NCI-H82 treated with DMSO at 0.1 percent for 48 hours (cell line): Measurements from ENCODE around the gene PLXDC2.
"Not testable (repeated sequence)": the region's sequence is repeated elsewhere in the genome, so short reads cannot be mapped to it uniquely, and the experiment has no call there.

Experiments
- DNase-seq: peaks from one replicate; lab custom pipeline; 2025; ENCODE audit not compliant: unreplicated experiment; lab: John Stamatoyannopoulos, UW

Gene PLXDC2

DNA sequence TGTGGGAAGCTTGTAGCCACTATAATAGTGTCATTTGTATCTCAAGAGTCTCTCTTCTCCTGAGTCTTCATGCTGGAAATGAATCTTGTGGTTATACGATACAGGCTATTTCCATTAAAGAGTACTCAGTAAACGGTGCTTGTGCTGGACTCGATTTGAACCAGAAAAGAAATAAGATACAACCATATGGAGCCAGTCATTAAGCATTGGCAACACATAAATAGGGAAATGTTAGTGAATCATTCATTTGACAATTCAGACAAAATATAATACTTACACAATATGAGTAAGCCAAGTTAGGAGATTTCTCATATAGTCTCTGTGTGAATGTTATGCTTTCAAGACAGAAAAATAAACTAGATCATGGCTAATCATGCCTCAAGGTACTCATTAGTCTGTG lies 356.8 kb downstream of the PLXDC2 start:
- no peak for DNase-seq

DNA sequence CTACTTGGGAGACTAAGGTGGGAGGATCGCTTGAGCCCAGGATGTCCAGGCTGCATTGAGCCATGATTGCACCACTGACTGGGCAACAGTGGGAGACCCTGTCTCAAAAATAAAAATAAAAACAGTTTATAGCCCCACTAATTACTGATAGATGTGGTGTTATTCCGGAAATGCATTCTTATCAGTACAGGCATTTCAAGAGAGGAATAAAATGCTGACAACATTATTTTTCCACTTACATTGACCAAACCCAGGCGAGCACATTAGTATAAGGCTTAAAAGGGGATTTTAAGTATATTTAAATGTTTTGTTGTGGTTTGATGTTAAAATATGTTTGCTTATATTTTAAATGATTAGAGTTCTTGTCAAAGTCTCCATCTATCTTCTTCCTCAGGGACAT lies 359.5 kb downstream of the PLXDC2 start:
- DNase-seq = no peak

DNA sequence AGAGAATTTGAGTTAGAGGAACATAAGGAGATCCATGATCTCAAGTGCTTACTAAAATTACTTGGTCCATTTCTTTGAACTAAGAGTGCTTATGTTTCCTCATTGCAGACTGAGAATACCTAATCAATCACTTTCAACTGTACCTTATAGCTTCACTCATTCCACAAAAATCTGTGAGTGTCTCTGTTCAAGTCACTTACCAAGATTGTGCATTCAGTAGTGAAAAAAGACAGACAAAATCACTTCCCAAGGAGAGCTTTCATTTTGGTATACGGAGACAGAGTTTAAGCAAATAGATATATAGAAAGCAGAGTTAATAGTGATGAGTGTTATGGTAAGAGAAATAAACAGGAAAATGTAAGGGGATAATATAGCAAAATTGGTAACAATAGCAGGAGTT lies 364.5 kb downstream of the PLXDC2 start:
- no peak for DNase-seq

DNA sequence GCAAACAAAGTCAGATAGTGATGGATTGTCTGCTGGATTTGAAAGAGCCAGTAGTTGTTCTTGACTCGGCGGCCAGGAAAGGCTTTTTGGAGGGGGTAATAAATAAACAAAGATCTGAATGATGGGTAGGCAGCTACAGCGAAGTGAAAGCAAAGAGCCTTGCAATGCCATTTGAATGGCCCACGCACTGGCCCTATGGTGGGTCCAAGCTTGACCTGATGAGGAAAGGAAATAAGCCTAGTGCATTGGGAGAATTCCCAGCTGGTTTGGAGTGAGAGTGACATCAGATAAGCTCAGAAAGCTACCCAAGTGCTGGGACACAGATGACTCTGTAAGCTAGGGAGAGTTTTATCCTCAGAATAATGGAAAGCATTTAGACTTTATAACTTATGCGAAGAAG lies 365.2 kb downstream of the PLXDC2 start:
- no peak for DNase-seq

DNA sequence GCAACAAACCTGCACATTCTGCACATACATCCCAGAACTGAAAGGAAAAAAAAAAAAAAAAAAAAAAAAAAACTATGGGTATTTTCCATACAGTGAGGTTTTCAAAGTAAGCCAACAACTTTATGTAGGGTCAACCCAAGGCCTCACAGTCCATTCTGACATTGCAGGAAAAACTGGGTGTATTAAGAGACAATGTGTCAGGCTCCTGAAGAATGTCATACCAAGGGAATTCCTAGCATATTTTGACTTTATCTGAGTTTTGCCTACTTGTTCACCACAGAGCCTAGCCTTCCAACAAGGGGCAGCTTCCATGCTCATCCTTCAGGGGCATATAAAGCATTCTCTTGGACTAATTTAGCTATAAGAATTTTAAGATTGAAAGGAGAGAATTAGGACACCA lies 368.9 kb downstream of the PLXDC2 start:
- DNase-seq = no peak

DNA sequence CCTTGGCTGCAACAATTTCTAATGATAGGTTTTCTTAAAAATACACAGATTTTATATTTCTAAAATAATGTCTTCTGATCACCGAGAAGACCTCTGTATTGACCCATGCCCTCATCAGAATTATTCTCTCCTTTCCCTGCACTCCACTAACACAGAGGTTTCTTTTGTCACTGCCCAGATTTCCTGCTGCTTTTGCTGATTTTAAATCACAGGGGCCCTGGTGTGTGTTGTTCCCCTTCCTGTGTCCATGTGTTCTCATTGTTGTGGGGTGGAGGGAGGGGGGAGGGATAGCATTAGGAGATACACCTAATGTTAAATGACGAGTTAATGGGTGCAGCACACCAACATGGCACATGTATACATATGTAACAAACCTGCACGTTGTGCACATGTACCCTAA lies 375.2 kb downstream of the PLXDC2 start:
- not testable (repeated sequence) for DNase-seq

DNA sequence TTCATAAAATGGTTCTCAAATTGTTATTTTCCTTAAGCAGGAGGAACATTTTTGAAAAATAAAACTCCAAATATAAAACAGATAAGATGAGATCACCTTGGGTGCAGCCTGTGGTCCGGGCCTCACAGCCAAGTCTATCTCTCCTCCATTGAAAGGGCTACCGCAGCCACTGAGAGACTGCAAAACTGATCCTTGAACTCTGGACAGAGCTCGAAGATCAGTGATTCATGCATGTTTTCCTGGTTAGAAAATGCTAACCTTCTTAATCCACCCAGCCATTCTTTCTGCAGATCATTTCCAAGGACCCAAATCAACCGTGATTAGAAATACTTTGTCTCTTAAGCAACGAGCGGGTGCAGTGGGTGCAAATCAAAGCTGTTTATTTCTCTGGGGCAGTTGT lies 378.8 kb downstream of the PLXDC2 start:
- no peak for DNase-seq

DNA sequence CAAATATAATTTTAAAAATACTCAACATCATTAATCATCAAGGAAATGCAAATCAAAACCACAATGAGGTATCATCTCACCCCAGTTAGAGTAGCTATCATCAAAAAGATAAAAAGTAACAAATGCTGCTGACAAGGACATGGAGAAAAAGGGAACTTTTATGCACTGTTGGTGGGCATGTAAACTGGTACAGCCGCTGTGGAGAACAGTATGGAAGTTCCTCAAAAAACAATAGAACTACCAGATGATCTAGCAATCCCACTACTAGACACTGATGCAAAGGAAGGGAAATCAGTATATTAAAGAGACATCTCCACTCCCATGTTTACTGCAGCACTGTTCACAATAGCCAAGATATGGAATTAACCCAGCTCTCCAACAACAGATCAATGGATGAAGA lies 384.5 kb downstream of the PLXDC2 start:
- DNase-seq = no peak

DNA sequence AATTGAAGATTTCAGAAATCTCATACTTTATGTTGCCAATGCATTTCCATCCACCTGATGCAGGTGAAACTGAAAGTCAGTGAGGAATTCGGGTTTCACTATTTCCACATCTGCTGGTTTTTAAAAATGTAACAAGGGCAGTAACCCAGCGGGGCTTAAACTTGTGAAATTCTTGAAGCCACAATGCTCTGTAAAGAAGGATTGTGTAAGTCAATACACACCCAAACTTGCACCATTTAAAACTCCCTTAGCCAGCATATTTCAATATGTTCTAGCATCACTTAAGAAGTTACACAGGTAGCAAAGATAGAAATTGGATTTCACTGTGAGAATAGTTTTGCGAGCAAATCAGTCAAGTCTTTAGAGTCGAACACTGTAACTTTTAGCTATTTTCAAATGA lies 386.1 kb downstream of the PLXDC2 start:
- DNase-seq = no peak

DNA sequence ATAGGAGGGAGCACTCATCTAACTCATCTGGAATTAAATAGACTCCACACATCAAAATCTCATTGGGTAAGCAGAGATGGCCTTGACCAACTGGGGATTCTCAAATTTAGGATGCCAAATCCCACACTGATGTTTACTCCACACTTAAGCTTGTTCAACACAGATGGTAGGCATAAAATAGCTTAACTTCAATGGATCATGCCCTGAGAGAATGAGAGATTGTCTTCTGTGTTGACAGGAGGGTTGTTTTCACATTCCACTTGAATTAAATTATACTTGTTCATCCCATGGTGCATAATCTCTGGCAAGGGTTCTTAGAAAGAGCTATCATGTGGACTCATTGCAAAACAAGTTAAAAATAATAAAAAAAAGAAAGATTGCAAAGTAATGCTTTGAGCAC lies 391.4 kb downstream of the PLXDC2 start:
- peak; percentile 27 for DNase-seq

DNA sequence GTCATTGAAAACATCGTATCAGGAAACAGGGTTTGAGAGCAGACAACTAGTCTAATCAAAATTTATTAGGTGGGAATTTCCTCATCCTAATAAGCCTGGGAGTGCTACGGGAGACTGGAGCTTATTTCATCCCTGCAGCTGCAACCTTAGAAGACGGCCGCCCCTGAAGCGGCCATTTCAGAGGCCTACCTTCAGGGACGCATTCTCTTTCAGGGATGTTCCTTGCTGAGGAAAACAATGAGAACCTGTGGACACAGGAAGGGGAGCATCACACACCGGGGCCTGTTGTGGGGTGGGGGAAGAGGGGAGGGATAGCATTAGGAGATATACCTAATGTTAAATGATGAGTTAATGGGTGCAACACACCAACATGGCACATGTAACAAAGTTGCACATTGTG lies 392.9 kb downstream of the PLXDC2 start:
- not testable (repeated sequence) for DNase-seq

DNA sequence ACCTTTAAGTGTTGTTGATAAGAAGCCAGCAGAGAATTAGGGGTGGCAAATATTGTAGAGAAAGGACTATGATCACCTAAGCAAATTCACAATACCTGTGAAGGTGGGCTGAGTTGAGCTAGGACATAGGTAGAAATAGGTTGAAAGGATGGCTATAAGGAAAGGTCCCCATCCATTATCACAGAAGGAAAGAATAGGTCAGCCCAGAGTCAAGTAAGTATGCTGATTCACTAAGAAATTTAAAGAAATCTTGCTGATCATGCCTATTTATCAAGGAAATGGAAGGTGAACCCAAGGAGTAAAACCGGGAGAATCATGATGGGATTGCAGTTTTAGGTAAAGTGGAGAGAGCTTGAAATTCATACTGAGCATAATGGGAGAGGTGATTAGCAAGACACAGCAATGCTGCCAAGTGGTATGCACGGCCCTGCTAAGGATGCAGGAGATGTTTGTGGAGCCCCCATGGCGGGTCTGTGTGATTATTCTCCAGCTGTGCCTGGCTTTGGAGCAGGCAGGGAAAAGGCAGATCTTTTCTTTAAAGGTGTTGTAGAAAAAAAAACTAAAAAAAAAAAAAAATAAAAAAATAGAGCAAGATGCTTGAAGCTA lies 399.4 kb downstream of the PLXDC2 start:
- no peak for DNase-seq

DNA sequence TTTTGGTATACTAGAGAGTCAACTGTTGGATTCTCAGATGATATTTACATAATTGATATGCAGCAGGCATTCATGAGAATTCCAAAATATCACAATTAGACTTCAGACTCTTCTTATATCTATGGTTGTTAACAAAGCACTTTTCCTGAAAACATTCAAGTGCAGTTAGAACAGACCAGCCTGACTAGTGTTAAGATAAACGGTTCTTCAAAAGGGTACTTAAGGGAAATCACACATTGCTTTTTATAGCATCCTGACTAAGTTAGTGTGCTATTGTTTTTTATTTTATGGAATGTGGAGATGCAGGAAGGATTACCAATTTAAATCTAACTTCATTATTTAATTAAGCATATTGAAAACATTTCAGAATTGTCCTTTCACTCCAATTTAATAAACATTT lies 405.1 kb downstream of the PLXDC2 start:
- DNase-seq = no peak

DNA sequence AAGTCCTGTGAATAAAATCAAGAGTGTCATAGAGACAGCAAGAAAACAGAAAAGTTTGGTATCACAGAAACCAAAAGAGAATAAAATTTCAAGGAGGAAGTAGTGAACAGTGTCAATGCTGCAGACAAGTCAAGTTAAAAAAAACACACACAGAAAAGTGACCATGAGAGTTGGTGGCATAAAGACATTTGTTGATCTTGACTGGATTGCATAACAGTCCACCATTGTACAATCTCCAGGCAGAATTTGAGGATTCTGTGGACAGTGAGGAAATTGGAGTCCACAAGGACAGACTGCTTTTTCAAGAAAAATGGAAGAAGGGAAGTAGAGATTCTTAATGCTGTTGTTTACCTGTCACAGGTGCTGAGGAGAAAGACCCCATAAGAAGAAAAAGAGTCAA lies 412.5 kb downstream of the PLXDC2 start:
- no peak for DNase-seq

DNA sequence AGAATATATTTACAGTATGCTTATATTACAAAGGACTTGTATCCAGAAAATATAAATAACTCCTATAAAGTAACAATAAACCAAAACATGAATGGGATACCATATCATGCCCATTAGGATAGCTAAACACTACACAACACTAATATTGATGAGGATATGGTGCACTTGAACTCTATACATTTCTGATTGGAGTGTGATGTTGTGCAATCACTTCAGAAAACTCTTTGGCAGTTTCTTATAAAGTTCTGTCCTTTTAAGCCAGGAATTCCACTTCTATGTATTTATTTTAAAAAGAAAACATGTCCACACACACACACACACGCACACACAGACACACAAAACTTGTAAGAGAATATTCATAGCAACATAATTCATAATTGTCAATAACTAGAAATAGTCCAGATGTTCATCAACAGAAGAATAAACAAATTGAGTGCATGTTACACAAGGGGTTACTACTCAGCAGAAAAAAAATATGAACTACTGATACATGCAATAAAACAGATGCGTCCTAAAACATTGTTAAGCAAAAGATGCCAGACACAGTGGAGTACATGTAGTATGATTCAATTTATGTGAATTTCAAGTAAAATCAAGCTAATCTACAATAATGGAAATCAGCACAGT lies 416.0 kb downstream of the PLXDC2 start:
- no peak for DNase-seq

DNA sequence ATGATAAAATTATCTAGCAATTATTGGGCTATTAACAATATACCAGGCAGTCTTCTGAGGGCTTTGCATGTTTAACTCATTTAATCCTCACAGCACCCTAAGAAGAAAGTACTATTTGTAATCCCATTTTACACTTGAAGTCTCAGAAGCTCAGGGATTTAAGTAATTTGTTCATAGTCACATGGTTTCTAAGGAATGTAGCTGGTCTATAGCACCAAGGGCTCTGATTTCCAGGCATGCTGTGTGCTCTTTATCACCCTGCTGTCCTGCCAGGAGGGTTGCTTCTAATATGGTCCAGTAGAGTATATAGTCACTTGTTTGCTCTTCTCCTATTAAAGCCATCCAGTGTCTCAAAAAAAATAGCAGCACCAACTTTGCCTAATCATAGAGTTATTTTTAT lies 417.2 kb downstream of the PLXDC2 start:
- DNase-seq = peak; percentile 72

DNA sequence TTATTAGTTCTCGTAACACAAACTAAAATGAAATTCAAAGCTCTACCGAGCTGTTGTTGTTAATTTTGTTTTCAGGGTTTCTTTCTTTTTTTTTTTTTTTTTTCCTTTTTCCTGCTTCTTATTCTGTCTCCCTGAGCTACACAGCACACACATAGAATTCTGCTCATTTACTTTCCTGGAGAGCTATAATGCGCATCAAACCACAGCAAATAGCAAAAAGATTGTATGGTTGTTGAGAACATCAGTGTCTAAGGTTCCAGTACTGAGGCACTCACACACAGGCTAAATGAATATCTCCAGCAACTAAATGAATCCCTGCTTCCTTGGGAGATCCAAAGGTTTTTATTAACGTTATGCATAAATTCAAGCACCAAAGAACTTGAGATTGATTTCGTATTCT lies 418.3 kb downstream of the PLXDC2 start:
- no peak for DNase-seq

DNA sequence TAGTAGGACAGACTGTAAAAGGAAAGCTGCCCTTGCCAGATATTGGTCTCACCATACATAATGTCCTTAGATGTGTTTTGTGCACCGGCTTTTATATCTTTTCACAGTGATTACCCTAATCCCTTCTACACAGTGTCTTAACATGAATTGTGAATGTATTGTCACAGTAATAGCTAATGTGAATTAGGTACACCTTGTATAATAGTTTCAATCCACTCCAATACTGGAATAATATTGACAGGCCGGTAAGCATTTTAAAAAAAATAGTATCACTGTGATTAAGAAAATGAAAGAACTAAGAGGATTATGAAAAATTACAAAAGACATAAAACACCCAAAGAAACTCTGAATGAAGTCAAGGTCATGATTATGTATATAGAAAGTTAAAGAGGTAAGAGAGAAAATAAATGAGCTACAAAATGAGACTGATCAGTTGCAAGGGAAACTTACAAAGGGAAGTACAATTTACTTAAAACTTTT lies 420.9 kb downstream of the PLXDC2 start:
- no peak for DNase-seq

DNA sequence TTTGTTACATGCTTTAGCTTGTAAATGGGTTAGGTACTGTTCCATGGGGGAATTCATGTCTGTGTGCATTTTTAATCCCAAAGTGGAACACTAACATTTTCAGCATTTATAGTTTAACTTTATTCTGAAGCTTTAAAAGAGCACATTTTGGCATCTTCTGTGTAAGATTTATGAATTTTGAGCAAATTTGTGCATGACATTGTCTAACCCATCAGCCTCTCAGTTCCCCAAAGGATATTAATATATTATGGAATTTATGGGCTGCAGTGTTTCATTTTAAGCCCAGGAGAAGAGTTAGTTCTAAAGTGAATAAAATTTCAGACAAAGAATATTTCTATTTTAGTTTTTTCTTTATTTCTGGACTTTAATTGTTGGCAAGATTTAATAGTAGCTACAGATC lies 421.4 kb downstream of the PLXDC2 start:
- no peak for DNase-seq

DNA sequence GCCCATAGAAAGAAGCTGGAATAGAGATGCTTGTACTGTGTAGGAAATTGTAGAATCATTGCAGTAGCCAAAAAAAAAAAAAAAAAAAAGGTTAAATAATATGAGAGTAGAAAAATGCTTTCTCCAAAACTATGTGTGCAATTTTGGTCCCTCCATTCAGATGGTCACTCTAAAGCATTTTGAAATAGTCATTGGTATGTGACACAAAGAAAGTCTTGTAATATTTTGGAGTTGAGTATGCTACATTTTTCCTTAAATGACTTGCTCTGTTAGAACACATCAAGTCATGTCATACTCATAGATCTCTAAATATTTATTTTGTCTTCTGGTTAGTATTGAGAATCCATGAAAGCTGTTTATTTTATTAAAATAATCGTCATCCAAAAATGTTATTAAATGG lies 424.4 kb downstream of the PLXDC2 start:
- DNase-seq = no peak

DNA sequence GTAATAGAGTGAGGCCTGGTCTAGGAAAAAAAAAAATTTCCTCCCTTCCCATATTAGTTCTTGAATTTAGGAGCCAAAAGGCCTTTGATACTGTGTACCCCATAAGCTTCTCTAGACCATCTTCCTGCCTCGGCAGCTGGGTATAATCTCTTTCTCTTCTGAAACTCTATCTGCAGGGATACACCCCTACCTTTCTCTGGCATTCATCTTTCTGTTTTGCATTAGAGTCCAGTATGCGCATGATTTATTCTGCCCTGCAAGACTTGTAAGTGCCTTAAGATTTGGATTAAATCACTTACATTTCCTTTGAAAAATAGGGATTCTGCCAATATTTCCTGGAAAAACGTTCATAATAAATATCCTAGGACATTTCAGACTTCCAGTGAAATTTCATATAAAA lies 431.2 kb downstream of the PLXDC2 start:
- no peak for DNase-seq

DNA sequence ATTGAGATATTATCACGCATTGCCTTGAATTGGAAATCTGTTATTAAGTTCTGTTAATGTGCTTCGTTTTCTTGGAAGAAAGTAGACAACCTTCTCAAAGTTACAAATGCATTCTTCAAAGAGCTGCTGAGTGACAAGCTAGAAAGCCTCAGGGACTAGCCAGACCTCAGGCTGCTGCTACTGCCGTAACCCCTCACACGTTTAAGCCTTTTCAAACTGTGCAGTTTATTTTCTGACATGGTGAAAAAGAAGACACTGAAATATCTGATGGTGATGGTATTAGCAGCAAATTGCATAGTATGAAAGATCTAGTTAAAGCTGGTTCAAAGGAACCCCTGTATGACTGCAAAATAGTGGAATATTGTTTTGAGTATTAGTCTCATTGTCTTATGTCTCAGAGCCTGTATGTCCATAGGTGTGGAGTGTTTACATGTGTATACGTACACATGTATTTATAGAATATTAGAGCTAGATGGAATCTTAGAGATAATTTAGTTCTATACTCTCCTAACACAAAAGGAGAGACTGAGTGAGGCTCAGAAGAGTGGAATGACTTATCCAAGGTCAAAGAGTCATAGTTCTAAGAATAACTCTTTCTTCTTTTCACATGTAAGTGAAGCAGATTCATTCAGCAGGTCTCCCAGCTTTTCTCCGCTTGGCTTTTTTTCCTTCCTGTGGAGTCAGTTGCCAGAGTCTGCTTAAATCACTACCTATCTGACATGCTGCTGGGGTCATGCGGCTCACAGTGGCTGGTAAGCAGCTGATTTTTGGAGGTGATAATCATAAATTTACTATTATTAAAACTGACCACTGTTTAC lies 431.9 kb downstream of the PLXDC2 start:
- no peak for DNase-seq
